Stimulated activated CD8-positive, alpha-beta memory T cell treated with anti-CD3 and anti-CD28 coated beads, Interleukin-7, amount 100 ng/mL, for 24 hours (primary cell): ENCODE measurements around the gene RELN.
"Not testable (repeated sequence)": the region's sequence is repeated elsewhere in the genome, so short reads cannot be mapped to it uniquely, and the experiment has no call there.

Source experiments
- DNase-seq: peaks from one replicate; pipeline ENCODE4 v3.0.0-alpha.2; 2020; ENCODE audit warnings: low read depth

The RELN gene

GRCh38 chr7:103941976-103942375, 47.5 kb downstream of the RELN start:
- DNase-seq = no peak

GRCh38 chr7:103940382-103941268, 48.8 kb downstream of the RELN start:
- no peak for DNase-seq

GRCh38 chr7:103937680-103938079, 51.8 kb downstream of the RELN start:
- DNase-seq = no peak

GRCh38 chr7:103936558-103936957, 52.9 kb downstream of the RELN start:
- no peak for DNase-seq

GRCh38 chr7:103934508-103934907, 55.0 kb downstream of the RELN start:
- no peak for DNase-seq

- no peak for DNase-seq
These were observed 57.1 kb downstream of the RELN start for GRCh38 chr7:103932389-103932788.

- DNase-seq = no peak
These were observed 59.6 kb downstream of the RELN start for GRCh38 chr7:103929901-103930311.

GRCh38 chr7:103928581-103928980, 60.9 kb downstream of the RELN start:
- no peak for DNase-seq

- DNase-seq = no peak
These were observed 65.3 kb downstream of the RELN start for GRCh38 chr7:103924184-103924583.

- no peak for DNase-seq
These were observed 67.1 kb downstream of the RELN start for GRCh38 chr7:103922407-103922806.

GRCh38 chr7:103921692-103922091, 67.8 kb downstream of the RELN start:
- no peak for DNase-seq

- DNase-seq = no peak
These were observed 70.1 kb downstream of the RELN start for GRCh38 chr7:103919272-103919868.

GRCh38 chr7:103918631-103919271, 70.7 kb downstream of the RELN start:
- no peak for DNase-seq

- DNase-seq = no peak
These were observed 73.6 kb downstream of the RELN start for GRCh38 chr7:103915680-103916357.

- DNase-seq = no peak
These were observed 75.1 kb downstream of the RELN start for GRCh38 chr7:103914147-103914899.

GRCh38 chr7:103912891-103913605, 76.4 kb downstream of the RELN start:
- DNase-seq = no peak

- not testable (repeated sequence) for DNase-seq
These were observed 78.4 kb downstream of the RELN start for GRCh38 chr7:103911015-103911414.

- DNase-seq = no peak
These were observed 83.5 kb downstream of the RELN start for GRCh38 chr7:103905997-103906396.

- no peak for DNase-seq
These were observed 86.5 kb downstream of the RELN start for GRCh38 chr7:103902917-103903316.

GRCh38 chr7:103896826-103897225, 92.6 kb downstream of the RELN start:
- DNase-seq = not testable (repeated sequence)
